Measurements from ENCODE around the gene RADX.
"Not testable (repeated sequence)": the region's sequence is repeated elsewhere in the genome, so short reads cannot be mapped to it uniquely, and the experiment has no call there.

Gene RADX, protein sequence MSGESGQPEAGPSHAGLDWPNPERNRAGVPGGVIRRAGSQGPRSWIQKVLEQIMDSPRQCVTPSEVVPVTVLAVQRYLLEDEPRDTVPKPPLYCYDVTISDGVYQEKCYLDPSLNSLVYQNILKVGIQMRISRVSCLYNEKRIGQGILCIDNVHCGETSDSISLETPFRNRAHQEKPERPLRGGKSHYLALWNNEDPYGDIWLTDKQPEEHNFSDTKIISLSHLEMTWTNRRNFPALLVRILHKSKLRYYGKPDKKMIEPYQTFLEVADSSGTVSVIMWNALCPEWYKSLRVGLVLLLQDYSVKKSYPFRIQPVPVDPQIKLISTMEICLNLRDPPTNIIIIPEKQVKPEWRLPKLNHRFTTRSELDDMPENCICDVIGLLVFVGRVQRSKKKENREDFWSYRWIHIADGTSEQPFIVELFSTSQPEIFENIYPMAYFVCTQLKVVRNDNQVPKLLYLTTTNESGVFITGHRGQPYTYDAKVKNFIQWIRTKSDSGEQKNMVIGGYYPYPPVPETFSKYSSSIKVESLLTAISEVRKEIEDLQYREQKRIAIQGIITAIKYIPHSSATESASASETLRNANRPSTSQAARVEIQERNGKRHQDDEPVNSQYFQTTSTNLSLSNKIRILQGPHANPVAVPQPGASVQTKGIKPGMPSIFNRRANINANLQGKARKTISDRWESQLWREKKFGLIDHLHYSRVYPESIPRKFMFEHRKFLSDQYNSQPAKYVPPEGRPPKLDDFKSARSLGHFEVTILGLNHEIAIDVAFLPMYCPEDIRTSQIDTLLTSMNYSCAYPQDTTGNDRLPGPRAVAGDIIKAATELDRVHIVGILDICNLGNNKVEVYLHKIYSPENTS

DNA sequence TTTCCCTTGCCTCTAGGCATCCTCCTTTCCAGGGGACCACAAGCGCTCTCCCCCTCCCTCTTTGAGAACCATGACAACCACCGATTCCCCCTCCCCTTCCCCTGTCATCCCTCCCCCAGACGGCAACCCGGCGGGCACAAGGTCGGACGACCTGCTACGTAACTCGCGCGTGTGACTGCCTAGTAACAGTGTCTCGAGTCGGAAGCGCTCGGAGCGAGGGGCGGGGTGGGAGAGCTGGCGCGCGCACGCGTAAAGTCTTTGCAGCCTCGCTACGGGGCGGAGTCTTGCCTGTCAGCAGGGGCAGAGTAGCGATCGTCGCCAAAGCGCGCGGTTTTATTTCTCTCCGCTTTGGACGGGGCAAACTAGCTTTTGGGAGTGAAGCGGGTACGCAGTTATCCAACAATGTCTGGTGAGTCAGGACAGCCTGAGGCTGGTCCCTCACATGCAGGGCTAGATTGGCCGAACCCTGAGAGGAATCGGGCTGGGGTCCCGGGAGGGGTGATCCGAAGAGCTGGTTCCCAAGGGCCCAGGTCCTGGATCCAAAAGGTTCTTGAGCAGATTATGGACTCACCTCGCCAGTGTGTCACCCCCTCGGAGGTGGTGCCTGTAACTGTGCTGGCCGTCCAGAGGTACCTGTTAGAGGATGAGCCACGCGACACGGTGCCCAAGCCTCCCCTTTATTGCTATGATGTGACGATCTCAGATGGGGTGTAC is at the start of gene RADX:
Gene RADX (plus strand): TSS at position 300 of the 714 bp plus-strand sequence. CDS start 103 bp downstream, at position 403.
- DNase-seq: peak; percentile 77

DNA sequence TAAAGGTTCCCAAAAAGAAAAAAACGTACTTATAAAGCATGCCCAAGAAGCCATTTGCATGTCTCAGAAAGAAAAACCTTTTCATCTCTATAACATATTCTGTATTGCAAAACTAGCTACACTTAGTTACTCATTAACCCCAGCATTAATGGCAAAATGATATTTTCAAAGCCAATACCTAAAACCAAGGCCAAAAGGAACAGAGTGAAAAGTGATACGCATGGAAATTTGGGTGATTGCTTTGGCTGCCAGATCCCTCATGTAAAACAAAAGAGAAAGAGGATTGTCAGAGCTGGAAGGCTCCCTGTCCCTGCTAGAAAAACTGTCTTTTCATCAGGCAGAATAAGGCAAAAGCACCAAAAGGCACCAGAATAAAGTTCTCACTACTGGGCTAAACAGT is 46.8 kb upstream of the RADX start:
- no peak for DNase-seq

DNA sequence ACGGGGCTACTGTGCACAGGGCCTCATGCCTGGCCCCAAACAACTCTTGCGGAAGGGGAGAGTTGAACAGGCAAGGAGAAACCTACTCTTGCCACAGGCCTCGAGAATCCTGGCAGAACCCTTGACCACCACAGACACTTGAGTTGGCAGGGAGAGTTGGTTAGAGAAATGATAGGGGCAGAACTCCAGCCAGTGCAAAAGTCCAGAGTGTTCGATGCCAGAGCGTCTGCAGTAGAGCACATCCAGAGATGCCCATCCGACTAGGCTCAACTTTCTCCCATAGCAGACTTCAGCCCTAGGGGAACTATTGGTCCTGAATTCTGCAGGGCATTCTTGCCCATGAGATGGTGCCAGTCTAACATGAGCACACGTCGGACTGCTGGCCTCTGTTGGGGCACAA is 45.4 kb upstream of the RADX start:
- no peak for DNase-seq

DNA sequence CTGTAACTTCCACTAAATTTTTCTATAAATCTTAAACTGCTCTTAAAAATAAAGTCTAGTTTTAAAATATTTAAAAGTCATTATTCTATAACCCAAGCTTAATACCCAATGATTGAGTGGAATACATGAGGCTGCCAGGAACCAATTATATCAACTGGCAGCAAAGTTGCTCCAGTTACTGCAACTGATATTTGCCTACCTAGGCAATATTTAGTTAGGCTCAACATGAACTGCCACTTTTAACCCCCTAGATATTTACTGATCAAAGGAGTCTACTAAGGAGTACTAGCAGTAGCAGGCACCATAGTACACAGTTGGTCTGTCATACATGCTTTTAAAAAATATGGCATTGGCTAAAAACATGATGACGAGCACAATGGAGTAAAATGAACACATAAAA is 29.9 kb upstream of the RADX start:
- no peak for DNase-seq

DNA sequence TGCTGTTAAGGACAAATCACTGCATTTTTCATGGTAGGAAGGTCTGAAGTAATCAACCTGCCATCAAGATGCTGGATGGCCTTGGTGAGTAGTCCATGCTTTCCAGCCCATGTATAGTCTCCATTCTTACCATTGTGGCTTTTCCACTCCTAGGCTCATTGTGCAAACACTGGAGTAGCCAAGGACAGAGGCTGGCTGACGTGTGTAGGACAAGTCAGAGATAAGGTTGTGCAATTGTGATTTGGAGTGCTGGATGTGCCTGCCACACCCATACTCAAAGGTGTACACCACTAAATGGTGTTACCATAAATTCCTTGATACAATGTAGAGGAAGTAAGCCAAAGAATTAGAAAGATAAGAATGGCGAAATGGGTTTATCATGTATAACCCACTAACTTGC is 26.3 kb upstream of the RADX start:
- no peak for DNase-seq

DNA sequence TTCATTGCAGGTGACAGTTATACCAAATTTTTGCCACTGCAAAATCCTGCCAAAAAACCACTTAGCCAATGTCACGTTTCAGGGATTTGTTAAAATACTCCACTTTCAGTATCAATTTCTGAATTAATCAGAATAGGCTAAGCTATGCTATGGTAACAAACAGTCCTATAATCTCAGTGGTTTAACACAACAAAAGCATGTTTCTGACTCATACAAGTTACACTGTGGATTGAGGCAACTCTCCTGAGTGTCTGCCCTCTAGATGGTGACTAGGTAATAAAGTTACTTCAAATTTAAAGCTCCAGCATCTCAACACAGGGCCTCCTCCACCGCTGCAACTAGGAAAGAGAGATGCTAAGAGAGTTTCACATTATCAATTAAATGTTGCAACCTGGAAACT is 23.0 kb upstream of the RADX start:
- no peak for DNase-seq

DNA sequence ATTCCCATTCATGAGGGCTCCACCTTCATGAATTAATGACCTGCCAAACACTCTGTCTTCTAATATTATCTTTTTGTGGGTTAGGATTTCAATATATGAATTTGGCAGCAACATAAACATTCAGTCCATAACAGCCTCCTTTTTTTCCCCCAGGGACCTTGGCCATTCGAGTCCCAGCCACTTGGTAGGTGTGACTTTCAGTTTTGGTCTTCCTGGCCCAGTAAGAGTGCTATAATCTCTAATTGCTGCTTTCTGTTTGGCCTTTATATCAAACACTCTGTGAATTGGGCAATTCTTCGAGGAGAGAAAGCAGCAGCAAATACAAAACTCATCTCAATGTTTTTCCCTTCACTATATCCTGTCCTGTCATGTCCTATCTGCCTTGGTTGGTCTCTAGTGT is 12.4 kb upstream of the RADX start:
- DNase-seq: no peak

DNA sequence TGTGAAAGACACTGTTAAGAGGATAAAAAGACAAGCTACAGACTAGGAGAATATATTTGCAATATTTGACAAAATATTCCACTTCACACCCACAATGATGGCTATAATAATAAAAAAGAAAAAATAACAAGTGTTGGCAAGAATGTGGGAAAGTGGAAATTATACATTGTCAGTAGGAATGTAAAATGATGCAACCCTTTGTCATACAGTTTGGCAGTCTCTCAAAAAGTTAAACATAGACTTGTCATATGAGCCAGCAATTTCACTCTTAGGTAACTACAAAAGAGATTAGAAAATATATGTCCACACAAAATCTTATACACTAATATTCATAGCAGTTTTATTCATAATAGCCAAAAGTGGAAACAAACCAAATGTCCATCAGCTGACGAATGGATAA is 5.2 kb upstream of the RADX start:
- peak; percentile 11 for DNase-seq

DNA sequence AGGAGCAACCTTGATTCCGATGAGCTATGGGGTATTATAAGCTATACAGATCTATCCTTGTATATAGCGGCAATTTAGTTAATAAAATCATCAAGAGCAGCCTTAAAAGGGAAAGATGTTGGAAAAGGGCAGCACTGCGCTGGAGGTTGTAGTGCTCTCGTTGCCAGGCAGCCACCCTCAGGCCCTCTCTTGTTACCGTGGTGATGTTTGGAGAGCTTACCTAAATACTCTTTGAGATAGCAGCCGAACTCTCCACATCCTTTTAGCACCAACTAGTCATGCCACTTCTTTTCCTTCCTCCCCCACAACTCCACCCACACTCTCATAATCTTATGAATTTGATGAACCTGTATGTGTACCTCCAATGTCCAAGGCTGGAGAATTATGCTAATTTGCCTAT is 3.8 kb upstream of the RADX start:
- DNase-seq: no peak

DNA sequence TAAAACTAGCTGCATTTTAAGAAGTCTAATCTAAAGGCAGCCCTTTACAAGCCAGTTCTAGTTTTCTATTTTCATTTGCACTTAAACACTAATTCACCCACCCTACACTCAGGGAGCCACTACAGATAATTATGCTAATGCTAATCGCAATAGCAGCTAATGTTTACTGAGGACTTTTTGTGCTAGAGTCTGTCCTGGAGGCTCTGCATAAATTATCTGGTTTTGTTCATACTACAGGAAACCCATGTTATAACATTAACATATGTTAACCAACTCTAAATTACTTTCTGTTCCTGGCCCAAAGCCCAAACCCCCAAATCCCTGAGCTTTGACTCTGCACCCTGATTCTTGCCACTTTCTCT is 480 bp upstream of the RADX start:
- no peak for DNase-seq

DNA sequence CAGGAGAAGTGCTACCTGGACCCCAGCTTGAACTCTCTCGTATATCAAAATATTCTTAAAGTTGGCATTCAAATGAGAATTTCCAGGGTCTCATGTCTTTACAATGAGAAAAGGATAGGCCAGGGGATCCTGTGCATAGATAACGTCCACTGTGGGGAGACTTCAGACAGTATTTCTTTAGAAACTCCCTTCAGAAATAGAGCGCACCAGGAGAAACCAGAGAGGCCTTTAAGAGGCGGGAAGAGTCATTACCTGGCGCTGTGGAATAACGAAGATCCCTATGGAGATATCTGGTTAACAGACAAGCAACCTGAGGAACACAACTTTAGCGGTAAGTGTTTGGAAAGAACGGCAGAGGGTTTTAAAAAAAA is 600 bp downstream of the RADX start:
- DNase-seq: peak; percentile 10

DNA sequence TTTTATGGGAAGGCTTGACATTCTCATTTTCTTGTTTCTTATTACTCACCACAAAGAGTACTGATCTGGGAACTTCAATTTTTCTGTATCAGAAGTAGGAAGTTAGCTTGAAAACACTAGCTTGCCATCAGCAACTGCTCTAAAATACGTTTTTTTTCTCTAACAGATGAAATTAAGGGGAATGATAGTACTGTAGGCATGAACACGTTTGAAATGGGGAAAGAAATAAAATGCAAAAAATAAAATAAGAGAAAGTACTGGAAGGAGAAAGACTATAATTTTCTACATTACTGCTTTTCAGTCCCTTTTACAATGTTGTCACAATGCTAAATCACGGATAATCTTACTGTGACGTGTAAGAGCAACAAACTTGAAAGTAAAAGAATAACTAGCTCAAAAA is 1.5 kb downstream of the RADX start:
- DNase-seq: no peak

DNA sequence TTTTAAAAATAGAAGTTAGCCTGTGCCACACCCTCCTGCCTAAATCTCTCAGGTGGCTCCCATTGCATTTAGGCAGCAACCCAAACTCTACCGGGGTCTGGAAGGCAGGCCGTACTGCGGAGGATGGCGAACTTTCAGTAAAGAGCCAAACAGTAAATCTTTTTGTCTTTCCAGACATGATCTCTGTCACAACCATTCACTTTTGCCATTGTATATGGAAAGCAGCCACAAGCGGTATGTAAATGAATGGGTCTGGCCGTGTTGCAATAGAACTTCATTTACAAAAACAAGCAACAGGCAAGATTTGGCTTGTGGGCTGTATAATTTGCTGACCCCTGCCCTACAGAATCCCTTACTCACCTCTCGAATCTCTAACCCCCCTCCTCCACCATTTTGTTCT is 3.3 kb downstream of the RADX start:
- DNase-seq: no peak

DNA sequence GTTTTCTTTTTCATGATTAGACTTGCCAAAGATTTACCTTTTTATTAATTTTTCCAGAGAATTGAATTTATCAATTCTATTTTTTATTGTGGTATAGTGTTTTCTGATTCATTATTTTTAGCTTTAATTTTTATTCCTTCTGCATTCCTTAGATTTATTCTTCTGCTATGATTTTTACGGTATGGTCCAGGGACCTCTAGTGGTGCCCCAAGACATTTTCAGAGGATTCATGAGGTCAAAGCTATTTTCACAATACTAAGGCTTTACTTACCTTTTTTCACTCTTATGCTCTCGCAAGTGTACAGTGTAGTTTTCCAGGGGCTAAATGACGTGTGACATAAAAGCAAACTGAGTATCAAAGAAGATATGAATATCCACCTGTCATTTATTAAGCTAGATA is 8.0 kb downstream of the RADX start:
- peak; percentile 22 for DNase-seq

DNA sequence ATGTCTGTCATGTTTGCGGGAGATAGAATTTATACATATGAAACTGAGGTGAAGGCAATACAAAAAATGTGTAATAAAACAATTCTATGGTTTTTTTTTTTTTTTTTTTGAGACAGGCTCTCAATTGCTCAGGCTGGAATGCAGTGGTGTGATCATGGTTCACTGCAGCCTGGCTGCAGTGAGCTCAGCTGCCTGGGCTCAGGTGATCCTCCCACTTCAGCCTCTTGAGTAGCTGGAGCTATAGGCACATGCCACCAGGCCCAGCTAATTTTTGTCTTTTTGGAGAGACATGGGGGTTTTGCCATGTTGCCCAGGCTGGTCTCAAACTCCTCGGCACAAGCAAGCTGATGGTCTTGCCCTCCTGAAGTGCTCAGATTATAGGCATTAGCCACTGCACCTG is 10.1 kb downstream of the RADX start:
- no peak for DNase-seq

DNA sequence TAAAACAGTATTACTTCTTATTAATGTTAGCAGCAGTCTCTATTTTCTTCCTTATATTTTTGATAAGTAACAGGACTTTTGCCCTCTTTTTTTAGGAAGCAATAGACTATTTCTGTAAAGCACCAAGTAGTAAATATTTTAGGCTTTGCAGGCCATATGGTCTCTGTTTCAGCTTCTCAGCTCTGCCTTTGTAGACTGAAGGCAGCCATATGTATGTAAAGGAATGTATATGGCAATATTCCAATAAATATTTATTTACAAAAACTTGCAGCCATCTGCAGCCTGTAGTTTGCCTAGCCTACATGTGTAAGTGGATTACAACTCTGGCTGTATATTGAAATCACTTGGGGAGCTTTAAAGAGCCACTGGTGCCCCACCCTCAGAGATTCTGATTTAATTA is 15.0 kb downstream of the RADX start:
- DNase-seq: no peak

DNA sequence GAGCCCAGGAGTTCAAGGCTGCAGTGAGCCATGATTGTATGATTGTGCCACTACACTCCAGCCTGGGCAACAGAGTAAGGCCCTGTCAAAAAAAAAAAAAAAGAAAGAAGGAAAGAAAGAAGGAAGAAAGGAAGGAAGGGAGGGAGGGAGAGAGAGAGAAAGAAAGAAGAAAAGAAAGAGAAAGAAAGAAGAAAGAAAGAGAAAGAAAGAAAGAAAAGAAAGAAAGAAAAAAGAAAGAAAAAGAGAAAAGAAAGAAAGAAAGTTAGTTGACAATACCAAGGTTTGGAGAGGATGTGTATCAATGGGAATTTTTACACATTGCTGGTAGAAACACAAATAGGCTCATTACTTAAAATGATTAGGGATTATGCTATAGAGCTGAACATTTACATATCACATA is 19.8 kb downstream of the RADX start:
- no peak for DNase-seq

DNA sequence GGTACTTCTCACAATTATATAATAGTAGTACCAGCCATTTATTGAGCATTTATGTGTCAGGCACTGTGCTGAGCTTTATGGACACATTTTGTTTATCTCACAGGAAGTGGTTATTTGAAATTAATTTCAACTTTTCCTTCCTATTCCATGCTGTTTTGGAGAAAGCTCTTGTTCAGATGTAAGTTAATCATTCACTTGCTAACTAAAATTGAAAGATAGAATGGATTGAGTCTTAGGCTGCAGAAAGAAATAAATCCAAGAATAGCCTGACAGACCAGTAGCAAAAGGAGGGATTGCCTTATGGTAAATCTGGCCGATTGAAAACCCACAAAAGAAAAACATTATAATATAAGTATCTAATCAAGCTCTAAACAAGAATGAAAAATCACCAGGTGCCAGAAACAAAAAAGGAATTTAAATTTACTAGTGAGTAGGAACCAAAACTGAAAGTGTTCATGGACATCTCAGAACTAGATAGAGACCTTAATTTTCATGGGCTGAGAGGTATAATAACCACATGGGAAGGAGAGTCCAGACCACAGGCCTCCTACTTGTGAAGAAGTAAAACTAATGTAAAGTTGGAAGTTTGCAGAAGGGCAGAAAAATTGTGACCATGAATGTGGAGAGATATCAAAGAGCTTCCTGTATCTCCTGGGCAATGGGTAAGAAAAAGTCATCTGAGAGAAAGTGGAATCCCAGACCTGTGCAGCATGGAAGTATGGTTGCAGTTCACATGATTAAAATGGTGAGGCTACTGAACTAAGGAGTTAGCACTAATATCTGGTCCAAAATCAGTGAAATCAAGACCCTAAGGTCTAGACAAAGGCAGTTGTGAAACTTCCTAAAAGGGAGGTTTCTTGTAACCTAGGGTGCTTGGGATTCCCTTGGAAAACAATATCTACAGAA is 38.0 kb downstream of the RADX start:
- no peak for DNase-seq

DNA sequence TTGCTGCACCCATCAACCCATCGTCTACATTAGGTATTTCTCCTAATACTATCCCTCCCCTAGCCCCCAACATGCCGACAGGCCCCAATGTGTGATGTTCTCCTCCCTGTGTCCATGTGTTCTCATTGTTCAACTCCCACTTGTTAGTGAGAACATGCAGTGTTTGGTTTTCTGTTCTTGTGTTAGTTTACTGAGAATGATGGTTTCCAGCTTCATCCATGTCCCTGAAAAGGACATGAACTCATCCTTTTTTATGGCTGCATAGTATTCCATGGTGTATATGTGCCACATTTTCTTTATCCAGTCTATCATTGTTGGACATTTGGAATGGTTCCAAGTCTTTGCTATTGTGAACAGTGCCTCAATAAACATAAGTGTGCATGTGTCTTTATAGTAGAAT is 41.8 kb downstream of the RADX start:
- not testable (repeated sequence) for DNase-seq

DNA sequence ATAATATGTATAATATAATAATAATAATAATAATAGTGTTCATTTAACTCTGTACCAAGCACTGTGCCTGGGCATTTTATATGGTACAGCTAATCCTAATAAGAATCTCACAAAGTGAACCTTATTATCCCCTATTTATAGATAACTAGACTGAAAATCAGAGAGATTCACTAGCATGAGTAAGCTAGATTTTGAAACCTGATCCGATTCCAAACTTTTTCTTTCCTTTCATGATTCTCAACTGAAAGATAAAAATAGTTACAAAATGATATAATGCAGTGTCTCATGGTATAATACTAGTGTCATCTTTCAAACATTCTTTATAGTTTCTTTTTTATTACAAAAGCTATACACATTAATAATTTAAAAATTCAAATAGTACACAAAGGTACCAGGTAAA is 58.9 kb downstream of the RADX start:
- peak; percentile 17 for DNase-seq

DNA sequence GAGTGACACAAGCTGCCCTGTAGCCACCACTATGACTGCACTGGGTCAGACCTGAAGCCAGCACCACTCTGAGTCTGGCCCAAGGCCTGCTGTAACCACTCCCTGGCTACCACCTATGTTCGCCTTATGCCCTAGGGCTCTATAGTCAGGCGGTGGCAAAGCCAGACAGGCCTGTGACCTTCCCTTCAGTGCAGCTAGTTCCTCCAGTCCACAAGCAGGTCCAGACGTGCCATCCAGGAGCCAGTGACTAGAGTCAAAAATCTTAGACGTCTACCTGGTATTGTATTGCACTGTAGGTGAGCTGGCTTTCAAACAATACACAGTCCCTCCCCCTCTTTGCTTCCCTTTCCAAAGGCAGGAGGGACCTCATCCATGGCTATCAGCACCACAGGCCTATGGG is 60.7 kb downstream of the RADX start:
- no peak for DNase-seq

DNA sequence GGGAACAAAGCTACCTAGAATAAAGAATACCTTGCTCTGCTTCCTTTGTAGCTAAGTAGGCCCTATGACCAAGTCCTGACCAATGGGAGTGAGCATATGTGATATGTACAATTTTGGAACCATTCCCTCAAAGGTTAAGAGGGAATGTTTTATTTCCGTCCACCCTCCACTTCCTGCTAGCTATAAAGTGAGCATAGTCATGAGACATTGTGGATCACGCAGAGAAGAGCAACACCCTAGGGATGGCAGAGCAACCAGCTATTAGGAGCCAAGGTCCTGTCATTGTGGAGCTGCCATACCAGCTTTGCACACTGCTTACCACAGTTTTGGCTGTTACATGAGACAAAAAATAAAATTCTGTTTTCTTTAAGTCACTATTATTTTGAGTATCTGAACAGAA is 68.9 kb downstream of the RADX start:
- no peak for DNase-seq

DNA sequence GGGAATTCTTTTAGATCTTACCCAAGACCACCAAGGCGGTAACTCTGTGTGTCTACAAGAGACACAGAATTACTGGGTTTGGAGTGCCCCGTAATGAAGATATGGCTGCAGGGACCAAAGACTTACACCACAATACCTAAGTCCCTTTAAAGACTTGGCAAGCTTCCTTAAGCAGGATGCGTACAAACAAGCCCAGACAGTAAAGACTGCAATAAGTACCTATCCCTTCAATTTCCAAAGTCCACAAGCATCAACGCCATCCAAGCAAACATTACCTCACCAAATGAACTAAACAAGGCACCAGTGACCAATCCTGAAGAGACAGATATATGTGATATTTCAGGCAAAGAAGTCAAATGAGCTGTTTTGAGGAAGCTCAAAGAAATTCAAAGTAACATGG is 72.4 kb downstream of the RADX start:
- DNase-seq: no peak

All from HCEC 1CT (cell line).